Measurements from ENCODE around the gene SLC25A25. TPM values are rescaled to one million over a fixed set of nuclear protein-coding genes. Genes with fewer than 3 reads are reported as not detected.

Gene SLC25A25
- total RNA-seq, 4 donors from 2014 or later: 15.8 to 37.9 (median 24.1) TPM

DNA sequence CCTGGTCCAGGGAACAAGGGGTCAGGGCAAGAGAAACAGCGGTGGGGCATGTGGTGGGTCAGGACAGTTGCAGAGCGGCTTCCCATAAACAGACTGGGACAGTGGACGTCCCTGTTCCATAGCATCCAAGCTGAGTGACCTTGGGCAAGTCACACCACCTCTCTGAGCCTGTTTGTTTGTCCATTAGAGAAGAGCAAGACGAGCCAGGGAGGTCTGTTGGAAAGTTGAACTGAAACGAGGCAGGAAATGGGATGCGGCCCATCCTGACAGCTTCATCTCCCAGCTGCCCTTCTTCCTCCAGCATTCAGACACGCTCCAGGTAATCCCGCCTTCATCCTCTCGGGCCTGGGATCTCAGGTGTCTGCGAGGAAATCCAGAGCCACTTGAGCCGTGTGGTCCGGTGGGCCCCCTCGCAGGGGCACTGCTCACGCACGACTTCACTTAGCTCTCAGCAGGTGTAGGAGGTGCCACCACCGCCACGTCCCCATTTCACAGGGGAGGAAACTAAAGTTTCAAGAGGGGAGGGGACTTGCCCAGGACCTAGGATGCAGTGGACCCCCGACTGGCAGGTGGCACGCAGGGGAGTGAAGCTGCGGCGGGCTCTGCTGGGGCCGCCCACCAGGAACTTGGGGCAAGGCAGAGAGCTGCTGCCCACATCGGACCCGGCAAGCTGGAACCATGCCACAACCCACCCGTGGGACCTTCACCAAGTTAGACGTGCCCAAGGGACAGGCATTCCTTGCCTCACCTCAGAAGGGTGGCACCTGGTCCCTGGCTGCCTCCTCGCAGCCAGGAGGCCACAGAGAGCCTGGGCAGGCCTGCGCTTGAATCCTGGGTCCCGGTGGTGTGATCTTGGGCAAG, 46.5 kb downstream of the SLC25A25 start:
- H3K4me3 ChIP-seq: no peak overlapping the region
- peaks cover 0 to 13% (median 5%) of the 10 kb centered on the region in 3 donors for H3K4me1 ChIP-seq
- no peak for DNase-seq
- no peaks in the 10 kb centered on the region for H3K27me3 ChIP-seq
- H3K36me3 ChIP-seq: peaks cover 0 to 41% (median 5%) of the 10 kb centered on the region in 3 donors
- 80 to 81% methylated on average over 6 to 7 of the region's 29 CpGs for WGBS, 2 donors
- intact Hi-C loops (cut with DNase I): loop anchor here (10.0 kb wide), 1 partner anchor 80 kb away; no protein-coding TSS in a partner anchor
- no peaks in the 10 kb centered on the region for H3K9me3 ChIP-seq
- peak overlapping the region in 1 of 4 donors; percentile 46 for H3K27ac ChIP-seq
- no peak for TF ChIP-seq POLR2A (IDR thresholded peaks at IDR 0.05)
- TF ChIP-seq, protein P1, sequence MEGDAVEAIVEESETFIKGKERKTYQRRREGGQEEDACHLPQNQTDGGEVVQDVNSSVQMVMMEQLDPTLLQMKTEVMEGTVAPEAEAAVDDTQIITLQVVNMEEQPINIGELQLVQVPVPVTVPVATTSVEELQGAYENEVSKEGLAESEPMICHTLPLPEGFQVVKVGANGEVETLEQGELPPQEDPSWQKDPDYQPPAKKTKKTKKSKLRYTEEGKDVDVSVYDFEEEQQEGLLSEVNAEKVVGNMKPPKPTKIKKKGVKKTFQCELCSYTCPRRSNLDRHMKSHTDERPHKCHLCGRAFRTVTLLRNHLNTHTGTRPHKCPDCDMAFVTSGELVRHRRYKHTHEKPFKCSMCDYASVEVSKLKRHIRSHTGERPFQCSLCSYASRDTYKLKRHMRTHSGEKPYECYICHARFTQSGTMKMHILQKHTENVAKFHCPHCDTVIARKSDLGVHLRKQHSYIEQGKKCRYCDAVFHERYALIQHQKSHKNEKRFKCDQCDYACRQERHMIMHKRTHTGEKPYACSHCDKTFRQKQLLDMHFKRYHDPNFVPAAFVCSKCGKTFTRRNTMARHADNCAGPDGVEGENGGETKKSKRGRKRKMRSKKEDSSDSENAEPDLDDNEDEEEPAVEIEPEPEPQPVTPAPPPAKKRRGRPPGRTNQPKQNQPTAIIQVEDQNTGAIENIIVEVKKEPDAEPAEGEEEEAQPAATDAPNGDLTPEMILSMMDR (IDR thresholded peaks at IDR 0.05): no peak

DNA sequence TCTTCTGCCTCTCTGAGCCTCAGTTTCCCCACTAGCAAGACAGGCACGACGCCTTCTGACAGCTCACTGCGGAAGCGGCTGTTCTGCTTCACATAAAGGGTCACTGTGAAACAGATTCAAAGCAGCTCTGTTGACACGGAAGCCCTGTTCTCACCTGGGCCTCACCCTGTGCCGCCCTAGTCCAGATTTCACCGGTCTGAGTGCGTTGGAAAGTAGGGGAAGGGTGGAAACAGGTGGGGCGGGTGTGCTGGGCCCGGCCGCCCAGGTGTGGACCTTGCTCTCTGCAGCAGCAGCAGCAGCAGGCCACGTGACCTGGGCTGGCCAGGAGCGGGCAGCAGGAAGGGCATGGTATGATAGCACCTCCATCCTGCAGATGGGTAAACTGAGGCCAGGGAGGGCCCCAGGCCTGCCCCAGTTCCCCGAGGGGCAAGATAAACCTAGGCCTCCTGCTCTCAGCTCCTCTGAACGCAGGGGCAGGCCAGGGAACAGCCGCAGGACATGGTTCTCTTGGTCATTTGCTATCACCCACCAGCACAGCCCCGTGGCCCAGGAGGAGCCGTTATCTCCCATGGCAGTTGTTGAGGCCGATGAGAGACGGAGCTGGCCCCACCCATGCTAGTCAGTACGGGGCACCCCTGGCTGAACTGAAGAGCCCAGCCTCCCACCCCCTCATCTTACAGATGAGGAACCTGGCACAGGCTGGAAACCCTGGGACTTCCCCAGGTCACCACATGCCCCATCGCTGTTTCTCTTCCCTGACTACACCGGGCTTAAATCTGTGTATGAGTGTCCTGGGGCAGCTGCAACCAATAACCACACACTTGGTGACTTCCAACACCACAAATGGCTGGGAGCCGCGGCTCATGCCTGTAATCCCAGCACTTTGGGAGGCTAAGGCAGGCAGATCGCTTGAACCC, 47.4 kb downstream of the SLC25A25 start:
- peaks cover 0 to 46% (median 5%) of the 10 kb centered on the region in 3 donors for H3K36me3 ChIP-seq
- H3K4me1 ChIP-seq: peaks cover 0 to 12% (median 5%) of the 10 kb centered on the region in 3 donors
- TF ChIP-seq, protein P1 (IDR thresholded peaks at IDR 0.05): no peak
- no peak for TF ChIP-seq POLR2A (IDR thresholded peaks at IDR 0.05)
- peak overlapping the region in 1 of 4 donors; percentile 46 for H3K27ac ChIP-seq
- H3K27me3 ChIP-seq: no peaks in the 10 kb centered on the region
- no peak for DNase-seq
- WGBS, 2 donors: 71 to 77% methylated on average over 1 to 9 of the region's 26 CpGs
- no peak overlapping the region for H3K4me3 ChIP-seq
- intact Hi-C loops (cut with DNase I): loop anchor here (10.0 kb wide), 1 partner anchor 81 kb away; no protein-coding TSS in a partner anchor
- no peaks in the 10 kb centered on the region for H3K9me3 ChIP-seq

DNA sequence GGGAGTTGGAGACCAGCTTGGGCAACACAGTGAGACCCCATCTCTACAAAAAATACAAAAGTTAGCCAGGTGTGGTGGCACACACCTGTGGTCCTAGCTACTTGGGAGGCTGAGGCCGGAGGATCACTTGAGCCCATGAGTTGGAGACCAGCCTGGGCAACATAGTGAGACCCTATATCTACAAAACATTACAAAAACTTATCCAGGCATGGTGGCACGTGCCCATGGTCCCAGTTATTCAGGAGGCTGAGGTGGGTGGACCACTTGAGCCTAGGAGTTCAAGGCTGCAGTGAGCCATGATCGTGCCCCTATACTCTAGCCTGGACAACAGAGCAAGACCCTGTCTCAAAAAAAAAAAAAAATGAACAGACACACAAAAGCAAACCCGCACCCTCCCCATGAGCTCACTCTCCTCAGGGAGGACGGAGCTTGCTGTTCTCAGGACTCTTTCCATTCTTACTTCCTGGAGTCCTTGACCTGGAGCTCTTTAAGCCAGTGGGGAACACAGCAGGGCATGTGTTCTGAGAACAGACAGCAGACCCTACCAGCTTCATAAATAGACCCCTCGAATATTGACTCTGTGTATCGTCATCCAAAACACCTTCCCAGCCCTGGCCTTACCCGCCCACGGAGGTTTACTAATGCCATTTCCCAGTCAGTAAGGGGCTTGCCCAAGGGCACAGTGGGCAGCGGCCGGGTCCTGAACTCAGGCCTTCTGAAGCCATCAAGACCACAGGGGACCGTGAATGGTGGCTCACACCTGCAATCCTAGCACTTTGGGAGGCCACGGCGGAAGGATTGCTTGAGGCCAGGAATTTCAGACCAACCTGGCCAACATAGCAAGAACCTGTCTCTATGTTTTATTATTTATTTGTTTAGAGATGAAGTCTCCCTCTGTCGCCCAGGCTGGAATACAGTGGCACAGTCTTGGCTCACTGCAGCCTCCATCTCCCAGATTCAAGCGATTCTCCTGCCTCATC, 48.4 kb downstream of the SLC25A25 start:
- H3K9me3 ChIP-seq: no peaks in the 10 kb centered on the region
- peaks cover 0 to 56% (median 5%) of the 10 kb centered on the region in 3 donors for H3K36me3 ChIP-seq
- H3K27me3 ChIP-seq: no peaks in the 10 kb centered on the region
- 86 to 87% methylated on average over 10 to 16 of the region's 16 CpGs for WGBS, 2 donors
- H3K4me3 ChIP-seq: no peak overlapping the region
- DNase-seq: no peak
- TF ChIP-seq, protein P1 (IDR thresholded peaks at IDR 0.05): no peak
- TF ChIP-seq POLR2A (IDR thresholded peaks at IDR 0.05): no peak
- no peak overlapping the region for H3K27ac ChIP-seq
- peaks cover 0 to 12% (median 5%) of the 10 kb centered on the region in 3 donors for H3K4me1 ChIP-seq
- intact Hi-C loops (cut with DNase I): loop anchor here (10.0 kb wide), 1 partner anchor 82 kb away; no protein-coding TSS in a partner anchor

- Histone ChIP-seq H3K27me3 (no peaks in the 10 kb centered on the region), H3K36me3 (peaks cover 7 to 64% (median 18%) of the 10 kb centered on the region in 3 donors), H3K4me3 (peak overlapping the region in 1 of 4 donors; percentile 4), H3K9me3 (no peaks in the 10 kb centered on the region), H3K27ac (no peak overlapping the region), H3K4me1 (peaks cover 0 to 12% (median 5%) of the 10 kb centered on the region in 3 donors)
- 7 to 10% methylated on average over 13 to 14 of the region's 27 CpGs for WGBS, 2 donors
- intact Hi-C loops (cut with DNase I): loop anchor here (10.0 kb wide), 1 partner anchor 83 kb away; no protein-coding TSS in a partner anchor
- DNase-seq: peak; percentile 56
- TF ChIP-seq, protein P1 (IDR thresholded peaks at IDR 0.05): peak; percentile 100
- TF ChIP-seq POLR2A (IDR thresholded peaks at IDR 0.05): no peak
Observed at GRCh38 chr9:128117613-128118471, 49.8 kb downstream of the SLC25A25 start.

All from esophagus squamous epithelium (tissue), 5 donors.